Lower leg skin (tissue), 3 donors: ENCODE measurements around the gene EYA3.

Experiments used
- CTCF ChIP-seq, 3 donors: fragments of 450-650 bp; IDR thresholded peaks; one replicate each; pipeline ENCODE4 v1.5.1; 2016; ENCODE audit warnings: antibody characterized with exemption in 3 of 3, mild to moderate bottlenecking in 3 of 3, moderate library complexity in 2 of 3
- POLR2A ChIP-seq, 2 donors: fragments of 450-650 bp; IDR thresholded peaks; one replicate each; pipeline ENCODE4 v1.6.1; 2016 to 2017; ENCODE audit warnings: antibody characterized with exemption in 2 of 2, mild to moderate bottlenecking in 1 of 2, moderate library complexity in 1 of 2

GRCh38 chr1:28099050-28099769 lies 10.8 kb upstream of the EYA3 start:
- TF ChIP-seq CTCF (IDR thresholded peaks at IDR 0.05) (no peak), POLR2A (IDR thresholded peaks at IDR 0.05) (no peak)
